H1 (cell line): ENCODE data around the gene MYOG. TPM values are rescaled to one million over a fixed set of nuclear protein-coding genes. Genes with fewer than 3 reads are reported as not detected.

ENCODE experiments used
- CTCF ChIA-PET: fragments of 300-600 bp; sonication (Branson Sonifier 250); formaldehyde crosslinking; loops from one replicate; lab custom pipeline; 2021; ENCODE audit not compliant: partially characterized antibody; lab: Charles Lee
- POLR2A ChIA-PET: fragments of 300-600 bp; sonication (Branson Sonifier 250); formaldehyde crosslinking; loops from one replicate; lab custom pipeline; 2021; ENCODE audit warnings: inconsistent platforms; ENCODE audit not compliant: partially characterized antibody; lab: Charles Lee
- DNase-seq, 2 experiments: peaks; one replicate each; pipeline versions ENCODE4 v3.0.0 to v3.0.0-alpha.2; 2010 to 2022; ENCODE audit warnings: low spot score in 2 of 2, low read depth in 1 of 2, mixed read lengths in 1 of 2
- FAIRE-seq: peaks from 2 replicates; lab custom pipeline; 2011; peaks lifted over from hg19 to GRCh38; lab: Jason Lieb, UNC
- H2AFZ ChIP-seq: 2 replicates; pipeline ENCODE4 v1.8.1; 2012; ENCODE audit warnings: low read length, inconsistent platforms
- H2AK5ac ChIP-seq: 2 replicates; pipeline ENCODE4 v1.6.1; 2013; ENCODE audit warnings: low read depth, low read length
- H2BK120ac ChIP-seq: replicated peaks from 2 replicates; pipeline ENCODE3; 2013; ENCODE audit warnings: low read depth, low read length, inconsistent platforms
- H2BK12ac ChIP-seq: 2 replicates; pipeline ENCODE4 v1.6.1; 2013; ENCODE audit warnings: low read depth, low read length
- H2BK15ac ChIP-seq: 2 replicates; pipeline ENCODE4 v1.6.1; 2013; ENCODE audit warnings: low read length
- H2BK20ac ChIP-seq: 2 replicates; pipeline ENCODE4 v1.6.1; 2013; ENCODE audit warnings: low read length
- H2BK5ac ChIP-seq: 2 replicates; pipeline ENCODE4 v1.6.1; 2013; ENCODE audit warnings: low read depth, low read length
- H3K14ac ChIP-seq: 2 replicates; pipeline ENCODE4 v1.6.1; 2013; ENCODE audit warnings: inconsistent platforms; ENCODE audit not compliant: insufficient read length
- H3K18ac ChIP-seq: 2 replicates; pipeline ENCODE4 v1.6.1; 2013; ENCODE audit warnings: low read length; ENCODE audit errors: extremely low read depth
- H3K23ac ChIP-seq: 2 replicates; pipeline ENCODE4 v1.6.1; 2013; ENCODE audit warnings: inconsistent platforms; ENCODE audit not compliant: insufficient read length
- H3K23me2 ChIP-seq: 2 replicates; pipeline ENCODE4 v1.6.1; 2013; ENCODE audit warnings: low read depth, low read length
- H3K27ac ChIP-seq: 2 replicates; pipeline ENCODE4 v1.6.1; 2011; ENCODE audit warnings: low read depth, low read length, inconsistent platforms
- H3K27me3 ChIP-seq, 4 experiments: replicated peaks in 1 of 4; 1 replicate in 1 of 4; 2 replicates in 3 of 4; pipeline versions ENCODE4 v1.6.1 to v1.8.1; 2011 to 2013; ENCODE audit warnings: low read length in 3 of 4, mild to moderate bottlenecking in 3 of 4, inconsistent platforms in 2 of 4, mixed read lengths in 2 of 4, moderate library complexity in 1 of 4; ENCODE audit not compliant: control insufficient read depth in 3 of 4, insufficient read depth in 3 of 4; ENCODE audit errors: extremely low read depth in 1 of 4
- H3K36me3 ChIP-seq, 4 experiments: 2 replicates each; pipeline versions ENCODE4 v1.6.1 to v1.8.1; 2011 to 2013; ENCODE audit warnings: mild to moderate bottlenecking in 4 of 4, low read length in 3 of 4, moderate library complexity in 2 of 4, control low read depth in 1 of 4, inconsistent platforms in 1 of 4; ENCODE audit not compliant: insufficient read depth in 4 of 4, control insufficient read depth in 2 of 4
- H3K4ac ChIP-seq: replicated peaks from 2 replicates; pipeline ENCODE3; 2013; ENCODE audit warnings: low read length, low read depth, mixed read lengths, inconsistent platforms; ENCODE audit not compliant: insufficient read length
- H3K4me1 ChIP-seq, 4 experiments: replicated peaks in 1 of 4; 1 replicate in 1 of 4; 2 replicates in 3 of 4; pipeline versions ENCODE4 v1.6.1 to v1.8.1; 2011 to 2013; ENCODE audit warnings: low read length in 3 of 4, inconsistent platforms in 2 of 4, mixed read lengths in 1 of 4; ENCODE audit not compliant: insufficient read depth in 4 of 4, control insufficient read depth in 3 of 4
- H3K4me2 ChIP-seq, 2 experiments: 2 replicates each; pipeline versions ENCODE4 v1.6.1 to v1.8.1; 2011 to 2013; ENCODE audit warnings: low read depth in 2 of 2, low read length in 2 of 2, control low read depth in 1 of 2, inconsistent platforms in 1 of 2, mild to moderate bottlenecking in 1 of 2; ENCODE audit not compliant: insufficient read depth in 1 of 2
- H3K4me3 ChIP-seq, 4 experiments: fragments of 200-600, 300-600 bp in 1 of 4; sonication (generic), shearing (Covaris generic), sonication (Bioruptor Twin) in 1 of 4; 2 replicates each; pipeline versions ENCODE4 v1.5.1 to v1.8.1; 2011 to 2016; ENCODE audit warnings: low read length in 4 of 4, low read depth in 3 of 4, control low read depth in 2 of 4, inconsistent platforms in 2 of 4, mild to moderate bottlenecking in 2 of 4, mixed read lengths in 1 of 4, moderate library complexity in 1 of 4; ENCODE audit not compliant: insufficient read depth in 2 of 4; ENCODE audit errors: extremely low read depth in 1 of 4
- H3K56ac ChIP-seq: replicated peaks from 2 replicates; pipeline ENCODE3; 2013; ENCODE audit warnings: low read depth, mild to moderate bottlenecking, mixed read lengths, low read length, inconsistent platforms; ENCODE audit not compliant: insufficient read length
- H3K79me1 ChIP-seq: 2 replicates; pipeline ENCODE4 v1.6.1; 2013; ENCODE audit warnings: low read depth, low read length, control low read depth
- H3K79me2 ChIP-seq, 2 experiments: 2 replicates each; pipeline versions ENCODE4 v1.6.1 to v1.8.1; 2012 to 2013; ENCODE audit warnings: low read length in 2 of 2, mild to moderate bottlenecking in 2 of 2, inconsistent platforms in 1 of 2; ENCODE audit not compliant: insufficient read depth in 2 of 2, control insufficient read depth in 1 of 2
- H3K9ac ChIP-seq, 4 experiments: replicated peaks in 1 of 4; 1 replicate in 1 of 4; 2 replicates in 3 of 4; pipeline versions ENCODE4 v1.6.1 to v1.8.1; 2011 to 2013; ENCODE audit warnings: low read depth in 3 of 4, low read length in 3 of 4, control low read depth in 2 of 4, mild to moderate bottlenecking in 2 of 4, moderate library complexity in 2 of 4, inconsistent platforms in 1 of 4; ENCODE audit errors: extremely low read depth in 1 of 4
- H3K9me3 ChIP-seq, 2 experiments: 2 replicates each; pipeline versions ENCODE4 v1.6.1 to v1.8.1; 2012 to 2013; ENCODE audit warnings: mild to moderate bottlenecking in 2 of 2, moderate library complexity in 2 of 2, control low read depth in 1 of 2, inconsistent platforms in 1 of 2, low read depth in 1 of 2, low read length in 1 of 2, mixed read lengths in 1 of 2; ENCODE audit not compliant: insufficient read depth in 2 of 2
- H4K20me1 ChIP-seq, 2 experiments: replicated peaks in 1 of 2; 2 replicates each; pipeline versions ENCODE3 to v1.8.1; 2011 to 2013; ENCODE audit warnings: inconsistent platforms in 2 of 2, low read length in 2 of 2, mild to moderate bottlenecking in 1 of 2; ENCODE audit not compliant: insufficient read depth in 2 of 2, control insufficient read depth in 1 of 2
- H4K5ac ChIP-seq: 2 replicates; pipeline ENCODE4 v1.6.1; 2013; ENCODE audit warnings: low read length, low read depth, mixed read lengths, inconsistent platforms; ENCODE audit not compliant: insufficient read length
- H4K8ac ChIP-seq: 2 replicates; pipeline ENCODE4 v1.8.0; 2013; ENCODE audit warnings: mild to moderate bottlenecking, moderate library complexity, low read length, inconsistent platforms; ENCODE audit not compliant: insufficient read depth; ENCODE audit errors: extremely low read depth
- H4K91ac ChIP-seq: replicated peaks from 2 replicates; pipeline ENCODE3; 2013; ENCODE audit warnings: low read length, mixed read lengths, inconsistent platforms; ENCODE audit not compliant: insufficient read length
- ATF3 ChIP-seq: IDR thresholded peaks from 2 replicates; pipeline ENCODE4 v1.6.1; 2011; ENCODE audit warnings: low read depth, mild to moderate bottlenecking, low read length; ENCODE audit not compliant: insufficient read depth
- E2F6 ChIP-seq: IDR thresholded peaks from 2 replicates; pipeline ENCODE4 v1.6.1; 2012; ENCODE audit warnings: inconsistent platforms
- FOSL1 ChIP-seq: IDR thresholded peaks from 2 replicates; pipeline ENCODE4 v1.6.1; 2011; ENCODE audit warnings: mild to moderate bottlenecking, low read depth, low read length, moderate library complexity; ENCODE audit not compliant: insufficient read depth
- KDM4A ChIP-seq: IDR thresholded peaks from one replicate; pipeline ENCODE4 v1.7.1; 2012; ENCODE audit warnings: low read depth, mild to moderate bottlenecking, moderate library complexity, low read length, inconsistent platforms; ENCODE audit not compliant: severe bottlenecking
- NANOG ChIP-seq: IDR thresholded peaks from 2 replicates; pipeline ENCODE4 v1.6.1; 2011; ENCODE audit warnings: low read length, low read depth, mild to moderate bottlenecking, inconsistent platforms; ENCODE audit not compliant: insufficient read depth, poor library complexity, severe bottlenecking
- RAD21 ChIP-seq, 2 experiments: IDR thresholded peaks in 1 of 2; conservative IDR thresholded peaks in 1 of 2; 2 replicates each; pipeline ENCODE4 v1.6.1; 2011; ENCODE audit warnings: low read depth in 2 of 2, low read length in 2 of 2, improper control_type of control experiment in 1 of 2, inconsistent platforms in 1 of 2, mild to moderate bottlenecking in 1 of 2, moderate library complexity in 1 of 2
- SIN3A ChIP-seq, 2 experiments: IDR thresholded peaks in 1 of 2; conservative IDR thresholded peaks in 1 of 2; 2 replicates each; pipeline ENCODE4 v1.6.1; 2011 to 2012; ENCODE audit warnings: low read length in 2 of 2, improper control_type of control experiment in 1 of 2, low read depth in 1 of 2, mild to moderate bottlenecking in 1 of 2
- SIRT6 ChIP-seq: IDR thresholded peaks from one replicate; pipeline ENCODE4 v1.7.1; 2012; ENCODE audit warnings: low read length, inconsistent platforms
- SP2 ChIP-seq: IDR thresholded peaks from 2 replicates; pipeline ENCODE4 v1.6.1; 2012; ENCODE audit warnings: mild to moderate bottlenecking, low read length, inconsistent platforms
- TBP ChIP-seq: IDR thresholded peaks from 2 replicates; pipeline ENCODE4 v1.6.1; 2011; ENCODE audit warnings: low read depth, low read length, improper control_type of control experiment
- TCF12 ChIP-seq: IDR thresholded peaks from 2 replicates; pipeline ENCODE4 v1.6.1; 2011; ENCODE audit warnings: low read depth, mild to moderate bottlenecking, low read length
- TEAD4 ChIP-seq: IDR thresholded peaks from 2 replicates; pipeline ENCODE4 v1.6.1; 2012; ENCODE audit warnings: low read depth, low read length, inconsistent platforms, mixed read lengths
- ZNF274 ChIP-seq: IDR thresholded peaks from 2 replicates; pipeline ENCODE4 v1.7.0; 2012; ENCODE audit warnings: low read length, borderline replicate concordance; ENCODE audit errors: extremely low read depth
- WGBS, 2 experiments: shearing (Covaris generic) in 1 of 2; methylation state at CpG; one replicate each; pipeline versions ENCODE4 v1.1.6 to v1.1.7; 2013 to 2015; ENCODE audit warnings: low lambda C conversion rate in 2 of 2, mixed read lengths in 2 of 2, inconsistent platforms in 1 of 2, low coverage in 1 of 2, missing lambda C conversion rate in 1 of 2; ENCODE audit not compliant: insufficient replicate concordance in 2 of 2, insufficient coverage in 1 of 2, insufficient read length in 1 of 2; ENCODE audit errors: extremely low coverage in 1 of 2, missing lambda C conversion rate in 1 of 2; 5-methylcytosine and 5-hydroxymethylcytosine counted together
- polyA plus RNA-seq, 7 experiments: library from polyadenylated mRNA; depleted of rRNA in 3 of 7; stranded (reverse) in 5 of 7; unstranded in 2 of 7; fragments of >200 nt in 5 of 7; fragments of 200-250 nt in 2 of 7; gene quantifications; 1 replicate in 5 of 7; 2 replicates in 1 of 7; 4 replicates in 1 of 7; pipeline versions ENCODE4 v1.2.1 to v1.2.3, GENCODE V29; 2011 to 2013; ENCODE audit warnings: missing spikeins in 2 of 7, mixed read lengths in 2 of 7
- total RNA-seq: library from RNA; stranded (reverse); fragmentation: NEBNext Ultra II Directional; extraction: Animal tissue kit (Norgen Biotek cat#: 25700); gene quantifications from 2 replicates; pipeline ENCODE4 v1.2.1, GENCODE V29; 2021

Gene MYOG
- total and polyA plus RNA-seq, 2 of the 8 experiments (the other 6 are each of a cell fraction or from before 2014, with no cell fraction given), result not detected

- Histone ChIP-seq H2BK20ac (no peak overlapping the region), H3K9ac (no peak overlapping the region), H3K79me1 (no peaks in the 10 kb centered on the region), H4K91ac (no peak overlapping the region), H3K4ac (no peak overlapping the region), H3K23me2 (no peaks in the 10 kb centered on the region), H3K27me3 (peaks cover 0 to 2% (median 2%) of the 10 kb centered on the region in 4 experiments; a peak in 2 of 7 replicates), H3K27ac (no peak overlapping the region), H4K8ac (no peak overlapping the region), H3K23ac (no peak overlapping the region), H2BK120ac (no peak overlapping the region), H4K20me1 (no peaks in the 10 kb centered on the region), H3K14ac (no peak overlapping the region), H2BK5ac (no peak overlapping the region), H2AFZ (no peak overlapping the region), H3K4me1 (peaks cover 9 to 11% (median 11%) of the 10 kb centered on the region in 4 experiments), H4K5ac (no peak overlapping the region), H2AK5ac (no peak overlapping the region), H3K56ac (no peak overlapping the region), H2BK12ac (no peak overlapping the region), H3K36me3 (no peaks in the 10 kb centered on the region), H3K18ac (no peak overlapping the region), H3K4me2 (peak overlapping the region in 1 of 2 experiments; percentile 29; a peak in 1 of 4 replicates), H2BK15ac (no peak overlapping the region), H3K79me2 (no peaks in the 10 kb centered on the region), H3K4me3 (no peak overlapping the region), H3K9me3 (no peaks in the 10 kb centered on the region)
- ChIA-PET CTCF (interaction anchor here (0.7 to 16.4 kb wide), 14 partner anchors 15 to 193 kb away, joined by 3 to 275 read pairs (median 40); partner anchors contain the start of gene ADORA1), POLR2A (interaction anchor here (0.6 to 1.2 kb wide), 3 partner anchors 10 to 1347 kb away, joined by 3 read pairs; no protein-coding TSS in a partner anchor)
- FAIRE-seq (no peak), DNase-seq (no peak)
- 88% methylated on average over 3 of the region's 3 CpGs; no CpG with 5 or more reads in 1 of the 2 experiments for WGBS, 2 experiments
- TF ChIP-seq TCF12 (no peak), SIN3A (conservative IDR thresholded peaks at IDR 0.05 in 1 of 2, IDR thresholded peaks at IDR 0.05 in 1 of 2; ENCODE audit: low read depth in 1 of 2, low read length in 2 of 2) (no peak), SP2 (no peak), ATF3 (no peak), NANOG (no peak), FOSL1 (no peak), TEAD4 (no peak), KDM4A (no peak), ZNF274 (no peak), SIRT6 (no peak), RAD21 (IDR thresholded peaks at IDR 0.05 in 1 of 2, conservative IDR thresholded peaks at IDR 0.05 in 1 of 2; ENCODE audit: low read depth in 2 of 2, low read length in 2 of 2) (no peak), TBP (no peak), E2F6 (no peak)
These were observed 3.6 kb downstream of the MYOG start for GRCh38 chr1:203082231-203082505.
